Skeletal muscle satellite cell (primary cell): ENCODE results near the gene ZFAND2A.
"Not testable (repeated sequence)": the region's sequence is repeated elsewhere in the genome, so short reads cannot be mapped to it uniquely, and the experiment has no call there.

ENCODE experiments used
- H3K27me3 ChIP-seq: 2 replicates; pipeline ENCODE4 v1.7.0; 2013; ENCODE audit warnings: low read length; ENCODE audit not compliant: control insufficient read depth, insufficient read depth
- H3K36me3 ChIP-seq: 2 replicates; pipeline ENCODE4 v1.7.0; 2013; ENCODE audit warnings: mild to moderate bottlenecking, control low read depth, low read length; ENCODE audit not compliant: insufficient read depth
- H3K4me1 ChIP-seq: 2 replicates; pipeline ENCODE4 v1.7.0; 2013; ENCODE audit warnings: low read length; ENCODE audit not compliant: control insufficient read depth, insufficient read depth
- H3K4me2 ChIP-seq: 2 replicates; pipeline ENCODE4 v1.7.0; 2013; ENCODE audit warnings: mild to moderate bottlenecking, low read length
- H3K4me3 ChIP-seq: 2 replicates; pipeline ENCODE4 v1.7.0; 2013; ENCODE audit warnings: low read length
- H3K9ac ChIP-seq: 2 replicates; pipeline ENCODE4 v1.7.0; 2013; ENCODE audit warnings: mild to moderate bottlenecking, low read depth, low read length, moderate library complexity
- H3K9me3 ChIP-seq: replicated peaks from 2 replicates; pipeline ENCODE4 v1.7.0; 2013; ENCODE audit warnings: mild to moderate bottlenecking, control low read depth, low read length

The ZFAND2A gene

GRCh38 chr7:1156782-1157535 is 3.0 kb downstream of the ZFAND2A start:
- Histone ChIP-seq H3K9me3 (no peaks in the 10 kb centered on the region), H3K27me3 (no peaks in the 10 kb centered on the region), H3K36me3 (peaks cover 54% of the 10 kb centered on the region), H3K4me3 (no peak overlapping the region), H3K4me1 (peaks cover 34% of the 10 kb centered on the region), H3K9ac (no peak overlapping the region), H3K4me2 (peak overlapping the region; percentile 28)

GRCh38 chr7:1155818-1156781 is 3.9 kb downstream of the ZFAND2A start:
- Histone ChIP-seq H3K4me2 (peak overlapping the region; percentile 28), H3K4me1 (peaks cover 29% of the 10 kb centered on the region), H3K36me3 (peaks cover 61% of the 10 kb centered on the region)
- not testable (repeated sequence) for H3K27me3 ChIP-seq, H3K9me3 ChIP-seq, H3K4me3 ChIP-seq, H3K9ac ChIP-seq

GRCh38 chr7:1154172-1154739 is 5.7 kb downstream of the ZFAND2A start:
- peaks cover 67% of the 10 kb centered on the region for H3K36me3 ChIP-seq

GRCh38 chr7:1152492-1152891 is 7.5 kb downstream of the ZFAND2A start:
- Histone ChIP-seq H3K36me3 (peaks cover 59% of the 10 kb centered on the region), H3K4me2 (no peak overlapping the region), H3K27me3 (no peaks in the 10 kb centered on the region), H3K4me1 (peaks cover 11% of the 10 kb centered on the region), H3K9me3 (no peaks in the 10 kb centered on the region), H3K4me3 (no peak overlapping the region), H3K9ac (no peak overlapping the region)

More at GRCh38 chr7:1154172-1154739, 5.7 kb downstream of the ZFAND2A start:
- H3K4me3 ChIP-seq: no peak overlapping the region
- no peak overlapping the region for H3K4me2 ChIP-seq
- H3K9ac ChIP-seq: no peak overlapping the region
- H3K27me3 ChIP-seq: no peaks in the 10 kb centered on the region
- H3K9me3 ChIP-seq: no peaks in the 10 kb centered on the region
- H3K4me1 ChIP-seq: peaks cover 24% of the 10 kb centered on the region

GRCh38 chr7:1151653-1152425 is 8.2 kb downstream of the ZFAND2A start:
- Histone ChIP-seq H3K9me3 (no peaks in the 10 kb centered on the region), H3K4me3 (no peak overlapping the region), H3K9ac (no peak overlapping the region), H3K4me1 (peaks cover 5% of the 10 kb centered on the region), H3K4me2 (no peak overlapping the region), H3K36me3 (peaks cover 52% of the 10 kb centered on the region), H3K27me3 (no peaks in the 10 kb centered on the region)

GRCh38 chr7:1151156-1151555 is 8.8 kb downstream of the ZFAND2A start:
- no peaks in the 10 kb centered on the region for H3K4me1 ChIP-seq
- H3K9ac ChIP-seq: no peak overlapping the region
- H3K9me3 ChIP-seq: no peaks in the 10 kb centered on the region
- peaks cover 49% of the 10 kb centered on the region for H3K36me3 ChIP-seq
- H3K27me3 ChIP-seq: no peaks in the 10 kb centered on the region
- no peak overlapping the region for H3K4me3 ChIP-seq
- H3K4me2 ChIP-seq: no peak overlapping the region

GRCh38 chr7:1150400-1151002 is 9.5 kb downstream of the ZFAND2A start:
- peaks cover 45% of the 10 kb centered on the region for H3K36me3 ChIP-seq
- H3K4me3 ChIP-seq: no peak overlapping the region
- no peaks in the 10 kb centered on the region for H3K4me1 ChIP-seq
- no peaks in the 10 kb centered on the region for H3K27me3 ChIP-seq
- H3K9me3 ChIP-seq: no peaks in the 10 kb centered on the region
- no peak overlapping the region for H3K4me2 ChIP-seq
- no peak overlapping the region for H3K9ac ChIP-seq

GRCh38 chr7:1149351-1149794 is 10.6 kb downstream of the ZFAND2A start:
- Histone ChIP-seq H3K36me3 (peaks cover 35% of the 10 kb centered on the region), H3K9ac (no peak overlapping the region), H3K4me3 (no peak overlapping the region), H3K4me1 (no peaks in the 10 kb centered on the region), H3K4me2 (no peak overlapping the region), H3K9me3 (no peaks in the 10 kb centered on the region), H3K27me3 (no peaks in the 10 kb centered on the region)

GRCh38 chr7:1147873-1148272 is 12.1 kb downstream of the ZFAND2A start:
- H3K36me3 ChIP-seq: peaks cover 22% of the 10 kb centered on the region
- H3K4me2 ChIP-seq, H3K4me3 ChIP-seq, H3K4me1 ChIP-seq, H3K9ac ChIP-seq, H3K27me3 ChIP-seq, H3K9me3 ChIP-seq: not testable (repeated sequence)

GRCh38 chr7:1144269-1144771 is 15.7 kb downstream of the ZFAND2A start:
- Histone ChIP-seq H3K4me3 (no peak overlapping the region), H3K4me2 (peak overlapping the region; percentile 39), H3K9me3 (no peaks in the 10 kb centered on the region), H3K9ac (no peak overlapping the region), H3K36me3 (no peaks in the 10 kb centered on the region), H3K4me1 (no peaks in the 10 kb centered on the region), H3K27me3 (no peaks in the 10 kb centered on the region)
